SK-N-MC (cell line): Measurements from ENCODE around the gene OPN1LW.
"Not testable (repeated sequence)": the region's sequence is repeated elsewhere in the genome, so short reads cannot be mapped to it uniquely, and the experiment has no call there.

ENCODE experiments used
- DNase-seq: peaks from one replicate; pipeline ENCODE4 v3.0.0-alpha.2; 2011; ENCODE audit warnings: low read depth, low spot score
- H3K27ac ChIP-seq: fragments of 200-600 bp; sonication (generic); 2 replicates; pipeline ENCODE4 v1.5.1; 2016; ENCODE audit warnings: mixed run types
- H3K36me3 ChIP-seq: fragments of 200-600 bp; sonication (generic); 2 replicates; pipeline ENCODE4 v1.6.1; 2017; ENCODE audit warnings: antibody characterized with exemption, low read length, mixed read lengths; ENCODE audit not compliant: insufficient read depth
- H3K4me3 ChIP-seq: fragments of 200-600 bp; sonication (generic); 2 replicates; pipeline ENCODE4 v1.5.1; 2016
- H3K9ac ChIP-seq: fragments of 200-600 bp; sonication (generic); 2 replicates; pipeline ENCODE4 v1.8.0; 2017; ENCODE audit warnings: mixed run types, mixed read lengths; ENCODE audit not compliant: insufficient read length
- H3K9me3 ChIP-seq: fragments of 200-600 bp; sonication (generic); 2 replicates; pipeline ENCODE4 v1.6.1; 2017; ENCODE audit warnings: low read depth, mild to moderate bottlenecking, antibody characterized with exemption, low read length, moderate library complexity, mixed read lengths

OPN1LW gene

DNA sequence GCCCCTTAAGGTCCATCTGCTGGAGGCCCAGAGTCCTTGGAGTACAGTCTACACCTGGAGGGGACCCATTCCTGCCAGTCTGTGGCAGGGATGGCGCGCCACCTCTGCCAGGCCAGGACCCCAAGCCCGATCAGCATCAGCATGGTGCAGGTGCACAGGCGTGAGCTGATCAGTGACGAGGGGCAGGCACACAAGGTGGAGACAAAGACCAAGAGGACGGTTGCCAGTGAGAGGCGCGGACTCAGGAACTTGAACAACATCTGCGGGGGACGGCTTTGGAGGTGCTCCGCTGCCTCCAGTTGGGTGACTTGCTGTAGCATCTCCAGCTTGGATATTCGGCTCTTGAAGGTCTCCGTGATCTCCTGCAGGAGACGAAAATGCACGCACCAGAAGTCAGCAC lies 52.4 kb downstream of the OPN1LW start:
- DNase-seq, H3K9ac ChIP-seq, H3K36me3 ChIP-seq, H3K4me3 ChIP-seq, H3K9me3 ChIP-seq, H3K27ac ChIP-seq: not testable (repeated sequence)
